KMS-11 (cell line): Measurements from ENCODE around the gene MFN1.

Experiments used
- H2AFZ ChIP-seq: fragments of 200-600 bp; sonication (generic); 2 replicates; pipeline ENCODE4 v1.6.1; 2016; ENCODE audit warnings: antibody characterized with exemption, mixed run types, low read depth
- H3K27ac ChIP-seq: fragments of 200-600 bp; sonication (generic); 2 replicates; pipeline ENCODE4 v1.6.1; 2016; ENCODE audit warnings: mild to moderate bottlenecking, mixed run types
- H3K27me3 ChIP-seq: fragments of 200-600 bp; sonication (generic); 2 replicates; pipeline ENCODE4 v1.6.1; 2017; ENCODE audit warnings: mild to moderate bottlenecking, low read depth, mixed run types, moderate library complexity; ENCODE audit not compliant: insufficient read depth
- H3K36me3 ChIP-seq: fragments of 200-600 bp; sonication (generic); 2 replicates; pipeline ENCODE4 v1.6.1; 2017; ENCODE audit warnings: mild to moderate bottlenecking, mixed run types; ENCODE audit not compliant: insufficient read depth
- H3K4me1 ChIP-seq: fragments of 200-600 bp; sonication (generic); 2 replicates; pipeline ENCODE4 v1.6.1; 2016; ENCODE audit warnings: mild to moderate bottlenecking, low read depth, mixed run types; ENCODE audit not compliant: poor library complexity, severe bottlenecking
- H3K4me2 ChIP-seq: fragments of 200-600 bp; sonication (generic); 2 replicates; pipeline ENCODE4 v1.7.0; 2016; ENCODE audit warnings: mild to moderate bottlenecking, mixed run types
- H3K4me3 ChIP-seq: fragments of 200-600 bp; sonication (generic); IDR thresholded peaks from 2 replicates; pipeline ENCODE4 v1.6.1; 2017; ENCODE audit warnings: low read depth, low read length, mixed read lengths; ENCODE audit not compliant: insufficient read depth
- H3K79me2 ChIP-seq: fragments of 200-600 bp; sonication (generic); 2 replicates; pipeline ENCODE4 v1.6.1; 2016; ENCODE audit warnings: low read depth, mixed run types; ENCODE audit not compliant: insufficient read depth
- H3K9ac ChIP-seq: fragments of 200-600 bp; sonication (generic); 2 replicates; pipeline ENCODE4 v1.6.1; 2016; ENCODE audit warnings: mild to moderate bottlenecking, mixed run types
- H4K20me1 ChIP-seq: fragments of 200-600 bp; sonication (generic); 2 replicates; pipeline ENCODE4 v1.6.1; 2016; ENCODE audit warnings: mild to moderate bottlenecking, mixed run types; ENCODE audit not compliant: insufficient read depth
- TF ChIP-seq, protein P1 (sequence below): fragments of 200-600 bp; sonication (generic); conservative IDR thresholded peaks from 2 replicates; pipeline ENCODE4 v1.6.1; 2017; ENCODE audit warnings: low read depth, mild to moderate bottlenecking, antibody characterized with exemption, low read length, moderate library complexity, mixed read lengths

Gene MFN1

DNA sequence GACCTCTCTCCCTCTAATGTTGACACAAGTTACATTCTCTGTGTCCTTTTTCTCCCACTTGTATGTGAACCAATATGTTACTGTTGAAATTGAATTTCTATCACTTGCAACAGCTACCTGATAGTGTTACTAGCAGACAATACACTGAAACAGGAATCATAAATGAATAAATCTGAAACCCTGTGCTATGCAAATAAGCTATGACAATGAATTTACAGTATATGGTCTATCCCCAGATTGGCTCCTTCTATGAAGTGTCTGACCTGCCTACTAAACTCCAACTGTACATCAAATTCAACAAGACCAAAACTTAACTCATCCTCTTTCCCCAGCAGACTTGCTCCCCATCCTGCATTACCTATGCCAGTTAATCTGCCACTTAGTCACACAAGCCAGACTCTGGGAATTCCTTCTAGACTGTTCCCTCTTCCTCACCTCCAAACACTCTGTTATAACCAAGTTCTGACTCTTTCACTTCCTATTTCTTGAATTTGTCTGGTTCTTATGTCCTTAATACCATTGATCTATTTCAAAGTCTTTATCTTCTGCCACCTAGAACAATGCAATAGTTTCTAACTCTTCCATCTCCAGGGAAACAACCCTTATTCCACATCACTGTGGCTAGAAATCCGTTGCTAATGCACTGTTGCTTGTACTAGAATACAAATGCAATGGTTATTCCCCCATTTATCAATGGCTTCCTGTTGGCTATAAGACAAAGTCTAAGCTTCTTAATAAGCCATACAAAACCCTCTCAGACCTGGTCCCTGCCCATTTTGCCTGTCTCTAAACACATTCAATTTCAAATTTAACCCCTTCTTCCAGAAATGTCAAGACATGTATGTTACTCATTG, 38.1 kb upstream of the MFN1 start:
- TF ChIP-seq, protein P1, sequence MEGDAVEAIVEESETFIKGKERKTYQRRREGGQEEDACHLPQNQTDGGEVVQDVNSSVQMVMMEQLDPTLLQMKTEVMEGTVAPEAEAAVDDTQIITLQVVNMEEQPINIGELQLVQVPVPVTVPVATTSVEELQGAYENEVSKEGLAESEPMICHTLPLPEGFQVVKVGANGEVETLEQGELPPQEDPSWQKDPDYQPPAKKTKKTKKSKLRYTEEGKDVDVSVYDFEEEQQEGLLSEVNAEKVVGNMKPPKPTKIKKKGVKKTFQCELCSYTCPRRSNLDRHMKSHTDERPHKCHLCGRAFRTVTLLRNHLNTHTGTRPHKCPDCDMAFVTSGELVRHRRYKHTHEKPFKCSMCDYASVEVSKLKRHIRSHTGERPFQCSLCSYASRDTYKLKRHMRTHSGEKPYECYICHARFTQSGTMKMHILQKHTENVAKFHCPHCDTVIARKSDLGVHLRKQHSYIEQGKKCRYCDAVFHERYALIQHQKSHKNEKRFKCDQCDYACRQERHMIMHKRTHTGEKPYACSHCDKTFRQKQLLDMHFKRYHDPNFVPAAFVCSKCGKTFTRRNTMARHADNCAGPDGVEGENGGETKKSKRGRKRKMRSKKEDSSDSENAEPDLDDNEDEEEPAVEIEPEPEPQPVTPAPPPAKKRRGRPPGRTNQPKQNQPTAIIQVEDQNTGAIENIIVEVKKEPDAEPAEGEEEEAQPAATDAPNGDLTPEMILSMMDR = no peak
- no peak overlapping the region for H2AFZ ChIP-seq

DNA sequence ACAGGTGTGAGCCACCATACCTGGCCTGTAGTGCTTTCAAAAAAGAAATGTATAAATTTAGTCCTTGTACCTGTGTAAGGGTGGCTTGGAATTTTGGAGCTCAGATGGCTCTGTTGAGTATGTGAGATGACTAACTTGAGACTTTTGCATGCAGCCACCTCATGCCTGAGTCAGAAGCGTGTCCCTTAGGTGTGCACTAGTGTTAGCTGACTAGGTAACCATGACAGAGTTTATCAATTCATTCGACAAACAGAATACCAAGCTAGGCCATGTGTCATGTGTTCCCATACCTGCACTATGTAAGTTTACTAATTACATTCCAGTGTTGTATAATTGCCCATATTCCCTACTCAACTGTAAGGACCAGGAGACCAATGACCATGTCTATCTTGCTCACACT, 28.6 kb upstream of the MFN1 start:
- H3K4me3 ChIP-seq = no peak overlapping the region
- peaks cover 23% of the 10 kb centered on the region for H3K4me1 ChIP-seq
- no peaks in the 10 kb centered on the region for H3K36me3 ChIP-seq
- H3K9ac ChIP-seq = no peak overlapping the region
- H3K27me3 ChIP-seq = no peaks in the 10 kb centered on the region
- H3K79me2 ChIP-seq = peaks cover 7% of the 10 kb centered on the region
- H2AFZ ChIP-seq = no peak overlapping the region
- H3K4me2 ChIP-seq = no peak overlapping the region
- H4K20me1 ChIP-seq = no peaks in the 10 kb centered on the region
- no peak overlapping the region for H3K27ac ChIP-seq
- TF ChIP-seq, protein P1 = no peak

More for the DNA sequence above, 38.1 kb upstream of the MFN1 start:
- H3K9ac ChIP-seq = no peak overlapping the region
- no peaks in the 10 kb centered on the region for H4K20me1 ChIP-seq
- H3K4me1 ChIP-seq = no peaks in the 10 kb centered on the region
- H3K27me3 ChIP-seq = no peaks in the 10 kb centered on the region
- H3K4me2 ChIP-seq = no peak overlapping the region
- no peak overlapping the region for H3K4me3 ChIP-seq
- H3K36me3 ChIP-seq = no peaks in the 10 kb centered on the region
- no peaks in the 10 kb centered on the region for H3K79me2 ChIP-seq
- no peak overlapping the region for H3K27ac ChIP-seq

DNA sequence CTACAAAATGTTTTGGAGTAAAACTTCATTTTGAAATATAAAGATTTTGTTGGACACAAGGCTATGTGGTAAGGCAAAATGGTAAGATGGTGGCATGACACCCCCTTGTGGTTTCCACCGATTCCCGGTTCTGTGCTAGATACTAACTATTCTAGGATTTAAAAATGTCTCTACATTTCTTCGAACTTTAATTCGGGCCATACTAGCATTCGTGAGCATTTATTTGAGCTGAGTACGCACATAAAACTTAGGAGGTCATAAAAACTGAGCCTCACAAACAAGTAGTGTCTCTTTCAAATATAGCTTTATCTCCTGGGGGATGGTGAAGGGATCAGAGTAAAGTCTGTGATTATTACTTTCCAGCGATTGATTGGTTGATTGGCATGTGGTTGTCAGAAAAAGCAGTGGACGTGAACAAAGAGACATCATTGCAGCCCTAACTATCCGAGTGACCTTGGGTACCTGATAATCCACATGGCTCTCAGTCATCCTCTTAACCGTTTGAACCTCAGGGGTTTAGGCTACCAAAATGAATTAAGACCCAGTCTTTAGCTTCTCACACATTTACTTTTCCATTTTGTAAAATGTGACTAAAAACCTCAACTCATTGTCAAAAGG, 25.7 kb upstream of the MFN1 start:
- Histone ChIP-seq H3K27me3 (no peaks in the 10 kb centered on the region), H3K9ac (peak overlapping the region; percentile 92; the same call in 1 of the 2 replicates), H3K36me3 (no peaks in the 10 kb centered on the region; the same call in 1 of the 2 replicates), H3K27ac (peak overlapping the region; percentile 86), H3K4me1 (peaks cover 33% of the 10 kb centered on the region), H3K4me2 (peak overlapping the region; percentile 88), H4K20me1 (no peaks in the 10 kb centered on the region), H3K4me3 (peak overlapping the region; percentile 4), H3K79me2 (peaks cover 36% of the 10 kb centered on the region), H2AFZ (peak overlapping the region; percentile 98)
- TF ChIP-seq, protein P1 = peak; percentile 51

DNA sequence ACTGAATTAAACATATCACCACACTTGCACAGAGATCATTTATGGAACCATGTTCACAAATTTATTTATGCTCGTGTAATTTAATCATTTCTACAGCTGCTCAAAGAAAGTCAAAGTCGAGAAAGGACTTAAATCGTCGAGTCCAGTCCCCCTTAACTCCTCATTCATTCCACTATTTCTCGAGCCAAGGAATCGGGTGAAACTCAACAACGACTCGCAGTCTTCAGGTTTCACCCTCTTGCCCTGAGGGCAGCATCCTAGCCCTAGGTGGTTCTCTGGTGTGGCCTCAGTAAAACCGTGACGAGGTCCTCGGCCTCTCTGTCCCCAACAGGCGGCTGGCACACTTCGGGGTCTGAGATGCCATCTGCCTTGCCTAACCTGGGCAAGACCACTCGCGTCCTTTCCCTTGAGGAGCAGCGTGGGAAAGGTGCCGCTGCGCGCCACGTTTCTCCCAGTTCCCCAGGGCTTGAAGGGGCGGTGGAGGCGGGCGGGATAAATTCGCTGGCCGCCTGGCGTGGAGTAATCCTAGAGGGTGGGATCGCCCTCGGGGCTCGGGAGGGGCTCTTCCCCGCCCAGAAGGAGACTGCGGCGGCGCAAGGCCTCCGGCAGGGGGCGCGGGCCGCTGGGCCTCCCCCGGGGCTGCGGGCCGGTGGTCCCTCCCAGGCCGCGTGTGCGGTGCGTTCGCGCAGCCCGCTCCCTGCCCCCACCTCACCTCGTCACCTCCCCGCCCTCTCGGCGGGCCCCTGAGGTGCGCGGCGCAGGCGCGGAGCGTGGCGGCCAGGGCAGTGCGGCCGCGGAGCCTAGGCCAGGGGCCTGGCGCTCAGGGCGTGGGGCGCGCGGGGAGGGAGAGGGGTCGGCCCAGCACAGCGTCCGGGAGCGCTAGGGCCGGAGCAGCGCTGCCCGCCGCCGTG, 25.0 kb upstream of the MFN1 start, which contains the start of gene ZNF639:
Gene ZNF639, plus strand, starts transcription at position 746 of the 911 bp plus-strand sequence. CDS start 5,263 bp downstream, outside the sequence.
- Histone ChIP-seq H4K20me1 (no peaks in the 10 kb centered on the region), H3K4me3 (peak within 1 kb of the TSS; percentile 64), H3K9ac (peak within 1 kb of the TSS; percentile 92), H2AFZ (peak within 1 kb of the TSS; percentile 98), H3K4me1 (peaks cover 33% of the 10 kb centered on the region), H3K36me3 (no peaks in the 10 kb centered on the region; the same call in 1 of the 2 replicates), H3K27ac (peak within 1 kb of the TSS; percentile 86), H3K27me3 (no peaks in the 10 kb centered on the region), H3K4me2 (peak within 1 kb of the TSS; percentile 88), H3K79me2 (peaks cover 44% of the 10 kb centered on the region)
- TF ChIP-seq, protein P1 = peak; percentile 76
